ENCODE measurements around the gene TNFRSF18.
A peak's percentile ranks its signal among the peaks of the same experiment; 100 is the strongest.

TNFRSF18 gene

GRCh38 chr1:1236176-1236763, 29.9 kb upstream of the TNFRSF18 start:
- TF ChIP-seq, protein P1, sequence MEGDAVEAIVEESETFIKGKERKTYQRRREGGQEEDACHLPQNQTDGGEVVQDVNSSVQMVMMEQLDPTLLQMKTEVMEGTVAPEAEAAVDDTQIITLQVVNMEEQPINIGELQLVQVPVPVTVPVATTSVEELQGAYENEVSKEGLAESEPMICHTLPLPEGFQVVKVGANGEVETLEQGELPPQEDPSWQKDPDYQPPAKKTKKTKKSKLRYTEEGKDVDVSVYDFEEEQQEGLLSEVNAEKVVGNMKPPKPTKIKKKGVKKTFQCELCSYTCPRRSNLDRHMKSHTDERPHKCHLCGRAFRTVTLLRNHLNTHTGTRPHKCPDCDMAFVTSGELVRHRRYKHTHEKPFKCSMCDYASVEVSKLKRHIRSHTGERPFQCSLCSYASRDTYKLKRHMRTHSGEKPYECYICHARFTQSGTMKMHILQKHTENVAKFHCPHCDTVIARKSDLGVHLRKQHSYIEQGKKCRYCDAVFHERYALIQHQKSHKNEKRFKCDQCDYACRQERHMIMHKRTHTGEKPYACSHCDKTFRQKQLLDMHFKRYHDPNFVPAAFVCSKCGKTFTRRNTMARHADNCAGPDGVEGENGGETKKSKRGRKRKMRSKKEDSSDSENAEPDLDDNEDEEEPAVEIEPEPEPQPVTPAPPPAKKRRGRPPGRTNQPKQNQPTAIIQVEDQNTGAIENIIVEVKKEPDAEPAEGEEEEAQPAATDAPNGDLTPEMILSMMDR (IDR thresholded peaks at IDR 0.05; ENCODE audit: control insufficient read depth, extremely low read depth, insufficient read depth) = no peak
- H3K4me3 ChIP-seq (ENCODE audit: low read depth, low read length) = no peak overlapping the region
- DNase-seq (ENCODE audit: low read depth) = no peak

DNA sequence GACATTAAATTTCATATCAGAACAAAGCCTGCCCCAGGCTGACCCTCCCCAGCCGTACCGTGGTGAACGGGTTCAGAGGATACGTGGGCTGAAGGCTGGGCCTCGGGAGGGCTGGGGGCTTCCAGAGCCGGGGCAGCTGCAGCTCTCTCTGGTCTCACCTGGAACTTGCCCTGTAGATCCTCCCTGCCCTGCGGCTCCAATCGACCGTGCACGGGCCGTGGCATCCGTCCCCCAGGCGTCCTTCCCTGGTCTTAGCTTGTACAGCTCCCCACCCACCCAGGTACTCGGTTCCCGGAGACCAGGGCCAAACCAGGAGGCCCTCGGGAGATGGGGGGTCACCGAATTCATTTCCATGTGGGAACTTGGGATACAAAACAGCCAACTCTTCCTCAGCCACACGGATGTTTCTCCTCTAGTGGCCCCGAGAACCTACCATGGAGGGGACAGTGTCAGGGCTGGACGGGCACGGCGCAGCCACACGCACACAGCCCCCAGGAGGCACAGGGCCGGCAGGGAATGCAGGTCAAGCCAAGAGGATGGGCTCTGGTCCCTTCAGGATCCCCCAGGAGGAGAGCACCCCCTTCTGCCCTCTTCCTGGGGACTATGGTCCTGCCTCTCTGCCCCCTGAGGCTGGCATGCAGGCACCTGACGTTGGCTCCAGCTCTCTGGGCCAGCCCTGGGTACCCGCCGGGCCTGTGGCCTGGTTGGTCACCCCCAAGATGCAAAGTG, 28.8 kb upstream of the TNFRSF18 start:
- H3K4me3 ChIP-seq (ENCODE audit: low read depth, low read length) = no peak overlapping the region
- TF ChIP-seq, protein P1 (IDR thresholded peaks at IDR 0.05; ENCODE audit: control insufficient read depth, extremely low read depth, insufficient read depth) = no peak
- no peak for DNase-seq (ENCODE audit: low read depth)

DNA sequence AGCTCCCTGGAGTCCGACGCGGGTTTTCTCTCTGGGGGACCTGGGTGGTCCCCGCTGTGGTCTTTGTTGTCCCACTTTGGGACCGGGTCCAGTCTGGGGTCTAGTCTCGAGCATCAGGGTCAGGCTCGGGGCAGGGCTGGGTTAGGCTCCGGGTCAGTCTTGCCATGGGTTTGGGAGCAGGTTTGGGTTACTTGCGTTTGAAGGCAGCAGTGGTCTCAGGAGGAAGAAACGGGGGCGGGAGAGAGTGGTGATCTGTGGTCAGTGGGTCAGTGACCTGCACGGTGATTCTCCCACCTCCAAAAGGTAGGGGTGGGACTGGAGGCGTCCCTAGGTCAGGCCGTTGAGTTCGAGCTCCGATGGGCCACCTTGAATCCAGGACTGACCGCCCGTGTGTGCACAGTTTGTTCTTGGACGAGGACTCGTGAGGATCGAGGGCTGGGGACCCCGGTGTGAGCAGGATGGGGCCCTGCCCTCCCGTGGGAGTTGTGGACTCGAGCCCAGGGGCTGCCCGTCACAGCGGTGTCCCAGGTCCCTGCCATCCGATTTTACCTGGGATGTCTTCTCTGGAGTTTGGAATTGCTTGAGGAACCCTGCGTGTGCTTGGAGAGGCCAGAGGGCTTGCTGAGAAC, 27.9 kb upstream of the TNFRSF18 start:
- TF ChIP-seq, protein P1 (IDR thresholded peaks at IDR 0.05; ENCODE audit: control insufficient read depth, extremely low read depth, insufficient read depth) = no peak
- no peak for DNase-seq (ENCODE audit: low read depth)
- peak overlapping the region; percentile 24 for H3K4me3 ChIP-seq (ENCODE audit: low read depth, low read length)

GRCh38 chr1:1233567-1233892, 27.1 kb upstream of the TNFRSF18 start:
- H3K4me3 ChIP-seq (ENCODE audit: low read depth, low read length) = peak overlapping the region; percentile 24
- DNase-seq (ENCODE audit: low read depth) = peak; percentile 47
- TF ChIP-seq, protein P1 (IDR thresholded peaks at IDR 0.05; ENCODE audit: control insufficient read depth, extremely low read depth, insufficient read depth) = no peak

DNA sequence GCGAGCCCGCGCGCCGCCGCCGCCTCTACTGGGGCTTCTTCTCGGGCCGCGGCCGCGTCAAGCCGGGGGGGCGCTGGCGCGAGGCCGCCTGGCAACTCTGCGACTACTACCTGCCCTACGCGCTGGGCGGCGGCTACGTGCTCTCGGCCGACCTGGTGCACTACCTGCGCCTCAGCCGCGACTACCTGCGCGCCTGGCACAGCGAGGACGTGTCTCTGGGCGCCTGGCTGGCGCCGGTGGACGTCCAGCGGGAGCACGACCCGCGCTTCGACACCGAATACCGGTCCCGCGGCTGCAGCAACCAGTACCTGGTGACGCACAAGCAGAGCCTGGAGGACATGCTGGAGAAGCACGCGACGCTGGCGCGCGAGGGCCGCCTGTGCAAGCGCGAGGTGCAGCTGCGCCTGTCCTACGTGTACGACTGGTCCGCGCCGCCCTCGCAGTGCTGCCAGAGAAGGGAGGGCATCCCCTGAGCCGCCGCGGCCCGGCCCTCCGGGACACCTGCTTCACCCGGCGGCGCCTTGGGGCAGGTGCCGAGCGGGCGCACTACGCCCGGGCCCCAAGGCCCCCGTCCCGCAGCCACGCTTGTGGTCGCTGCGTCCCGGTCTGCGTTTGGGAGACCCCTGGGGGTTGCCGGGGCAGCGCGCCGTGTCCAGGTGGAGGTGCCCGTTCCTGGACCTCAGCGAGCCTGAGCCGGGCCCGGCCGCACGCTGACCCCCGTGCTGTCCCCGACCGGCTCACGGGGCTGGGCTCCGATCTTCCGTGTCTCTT, 26.6 kb upstream of the TNFRSF18 start:
- TF ChIP-seq, protein P1 (IDR thresholded peaks at IDR 0.05; ENCODE audit: control insufficient read depth, extremely low read depth, insufficient read depth) = no peak
- peak overlapping the region; percentile 24 for H3K4me3 ChIP-seq (ENCODE audit: low read depth, low read length)
- DNase-seq (ENCODE audit: low read depth) = no peak

DNA sequence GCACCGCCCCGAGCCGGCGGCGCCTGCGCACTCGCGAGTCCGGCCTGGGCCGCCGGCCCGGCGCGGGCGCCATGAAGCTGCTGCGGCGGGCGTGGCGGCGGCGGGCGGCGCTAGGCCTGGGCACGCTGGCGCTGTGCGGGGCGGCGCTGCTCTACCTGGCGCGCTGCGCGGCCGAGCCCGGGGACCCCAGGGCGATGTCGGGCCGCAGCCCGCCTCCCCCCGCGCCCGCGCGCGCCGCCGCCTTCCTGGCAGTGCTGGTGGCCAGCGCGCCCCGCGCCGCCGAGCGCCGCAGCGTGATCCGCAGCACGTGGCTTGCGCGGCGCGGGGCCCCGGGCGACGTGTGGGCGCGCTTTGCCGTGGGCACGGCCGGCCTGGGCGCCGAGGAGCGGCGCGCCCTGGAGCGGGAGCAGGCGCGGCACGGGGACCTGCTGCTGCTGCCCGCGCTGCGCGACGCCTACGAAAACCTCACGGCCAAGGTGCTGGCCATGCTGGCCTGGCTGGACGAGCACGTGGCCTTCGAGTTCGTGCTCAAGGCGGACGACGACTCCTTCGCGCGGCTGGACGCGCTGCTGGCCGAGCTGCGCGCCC, 25.9 kb upstream of the TNFRSF18 start, which contains the start of gene B3GALT6:
TSS of gene B3GALT6 (plus strand) at position 30 of the 588 bp plus-strand sequence. CDS start at position 72, 42 bp downstream.
- DNase-seq (ENCODE audit: low read depth) = no peak
- H3K4me3 ChIP-seq (ENCODE audit: low read depth, low read length) = peak within 1 kb of the TSS; percentile 87
- TF ChIP-seq, protein P1 (IDR thresholded peaks at IDR 0.05; ENCODE audit: control insufficient read depth, extremely low read depth, insufficient read depth) = no peak
